Liver (tissue), 3 donors: ENCODE data around the gene DUS4L.

ENCODE experiments used
- CTCF ChIP-seq: fragments of 150-350 bp; IDR thresholded peaks from 2 replicates; pipeline ENCODE4 v1.5.1; 2017; ENCODE audit warnings: improper control_type of control experiment, low read depth, low read length; ENCODE audit not compliant: missing input control
- GABPA ChIP-seq, 2 donors: IDR thresholded peaks in 1 of 2; conservative IDR thresholded peaks in 1 of 2; 2 replicates each; pipeline ENCODE4 v1.6.1; 2016; ENCODE audit warnings: antibody characterized with exemption in 2 of 2, mild to moderate bottlenecking in 1 of 2, moderate library complexity in 1 of 2
- donor health status: healthy.
- donor health status: healthy.

DNA sequence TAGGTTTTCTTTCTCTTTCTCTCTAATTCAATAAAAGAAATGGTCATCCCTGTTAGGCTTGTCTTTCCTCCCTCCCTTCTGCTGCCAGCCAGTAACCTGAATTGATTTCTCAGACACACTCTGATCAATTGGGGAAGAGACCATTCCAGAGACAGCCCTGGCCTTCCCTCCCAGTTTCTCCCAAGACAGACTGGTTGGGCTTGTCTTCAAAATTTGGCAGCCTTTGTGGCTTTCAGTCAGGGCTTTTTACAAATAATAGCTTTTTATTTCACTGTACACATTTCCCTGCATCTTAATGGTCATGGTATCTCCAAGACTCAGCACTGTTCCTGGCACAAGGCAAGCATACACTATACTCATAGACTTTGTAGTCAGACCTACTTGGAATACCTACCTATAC is 50.2 kb downstream of the DUS4L start:
- TF ChIP-seq CTCF (no peak), GABPA (IDR thresholded peaks at IDR 0.05 in 1 of 2, conservative IDR thresholded peaks at IDR 0.05 in 1 of 2) (no peak)
